ENCODE results near the gene LRP1B. TPM values are rescaled to one million over a fixed set of nuclear protein-coding genes. Genes with fewer than 3 reads are reported as not detected.

Gene LRP1B
- total RNA-seq, 1 donor from 2014 or later, result 1.7 TPM

DNA sequence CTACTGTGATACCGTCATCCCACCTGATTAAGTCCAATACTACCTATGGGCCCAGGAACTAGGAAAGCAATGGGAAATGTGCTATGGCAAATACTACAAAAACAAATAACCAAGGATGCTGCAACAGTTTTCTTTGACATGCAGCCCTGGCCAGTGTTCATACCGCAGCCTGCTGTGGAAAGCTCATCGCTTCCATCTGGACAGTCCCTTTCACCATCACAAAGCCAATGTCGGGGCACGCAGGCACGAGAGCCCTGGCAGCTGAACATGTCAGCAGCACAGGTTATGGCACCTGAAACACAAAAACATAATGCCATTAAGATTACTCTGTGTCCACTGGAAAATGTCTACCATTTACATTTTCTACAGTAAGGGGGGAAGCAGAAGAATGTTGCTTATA, 1621.1 kb downstream of the LRP1B start:
- H3K36me3 Mint-ChIP-seq, result peaks cover 1% of the 10 kb centered on the region
- H3K27ac Mint-ChIP-seq, result no peak overlapping the region
- DNase-seq (ENCODE audit: low spot score in 2 of 2, unreplicated experiment in 2 of 2), result no peak
- H3K27me3 Mint-ChIP-seq (ENCODE audit: low read depth), result no peaks in the 10 kb centered on the region
- TF ChIP-seq, protein P1, sequence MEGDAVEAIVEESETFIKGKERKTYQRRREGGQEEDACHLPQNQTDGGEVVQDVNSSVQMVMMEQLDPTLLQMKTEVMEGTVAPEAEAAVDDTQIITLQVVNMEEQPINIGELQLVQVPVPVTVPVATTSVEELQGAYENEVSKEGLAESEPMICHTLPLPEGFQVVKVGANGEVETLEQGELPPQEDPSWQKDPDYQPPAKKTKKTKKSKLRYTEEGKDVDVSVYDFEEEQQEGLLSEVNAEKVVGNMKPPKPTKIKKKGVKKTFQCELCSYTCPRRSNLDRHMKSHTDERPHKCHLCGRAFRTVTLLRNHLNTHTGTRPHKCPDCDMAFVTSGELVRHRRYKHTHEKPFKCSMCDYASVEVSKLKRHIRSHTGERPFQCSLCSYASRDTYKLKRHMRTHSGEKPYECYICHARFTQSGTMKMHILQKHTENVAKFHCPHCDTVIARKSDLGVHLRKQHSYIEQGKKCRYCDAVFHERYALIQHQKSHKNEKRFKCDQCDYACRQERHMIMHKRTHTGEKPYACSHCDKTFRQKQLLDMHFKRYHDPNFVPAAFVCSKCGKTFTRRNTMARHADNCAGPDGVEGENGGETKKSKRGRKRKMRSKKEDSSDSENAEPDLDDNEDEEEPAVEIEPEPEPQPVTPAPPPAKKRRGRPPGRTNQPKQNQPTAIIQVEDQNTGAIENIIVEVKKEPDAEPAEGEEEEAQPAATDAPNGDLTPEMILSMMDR (IDR thresholded peaks at IDR 0.05; ENCODE audit: unreplicated experiment), result no peak
- peaks cover 7% of the 10 kb centered on the region for H3K9me3 Mint-ChIP-seq
- H3K4me3 Mint-ChIP-seq, result no peak overlapping the region
- H3K4me1 Mint-ChIP-seq, result no peaks in the 10 kb centered on the region

DNA sequence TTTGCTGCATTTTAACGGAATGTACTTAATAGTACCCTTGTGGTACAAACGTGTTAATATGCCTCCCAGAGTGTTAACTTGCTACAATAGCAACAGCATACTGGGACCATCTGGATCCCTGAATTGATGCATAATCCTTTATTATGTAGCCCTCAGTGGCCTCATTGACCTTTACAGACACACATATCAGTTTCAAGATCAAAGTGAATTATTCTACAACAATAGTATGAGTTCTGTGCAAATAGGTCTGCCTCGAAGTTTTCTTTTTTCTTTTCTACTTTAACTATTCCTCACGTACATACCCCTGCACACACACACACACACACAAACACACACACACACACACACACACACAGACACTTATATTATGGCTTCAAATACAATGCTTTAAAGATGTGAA, 1622.1 kb downstream of the LRP1B start:
- no peaks in the 10 kb centered on the region for H3K4me1 Mint-ChIP-seq
- H3K27me3 Mint-ChIP-seq (ENCODE audit: low read depth), result no peaks in the 10 kb centered on the region
- H3K36me3 Mint-ChIP-seq, result peaks cover 1% of the 10 kb centered on the region
- TF ChIP-seq, protein P1 (IDR thresholded peaks at IDR 0.05; ENCODE audit: unreplicated experiment), result no peak
- peaks cover 7% of the 10 kb centered on the region for H3K9me3 Mint-ChIP-seq
- DNase-seq (ENCODE audit: low spot score in 2 of 2, unreplicated experiment in 2 of 2), result no peak
- no peak overlapping the region for H3K4me3 Mint-ChIP-seq
- H3K27ac Mint-ChIP-seq, result no peak overlapping the region

DNA sequence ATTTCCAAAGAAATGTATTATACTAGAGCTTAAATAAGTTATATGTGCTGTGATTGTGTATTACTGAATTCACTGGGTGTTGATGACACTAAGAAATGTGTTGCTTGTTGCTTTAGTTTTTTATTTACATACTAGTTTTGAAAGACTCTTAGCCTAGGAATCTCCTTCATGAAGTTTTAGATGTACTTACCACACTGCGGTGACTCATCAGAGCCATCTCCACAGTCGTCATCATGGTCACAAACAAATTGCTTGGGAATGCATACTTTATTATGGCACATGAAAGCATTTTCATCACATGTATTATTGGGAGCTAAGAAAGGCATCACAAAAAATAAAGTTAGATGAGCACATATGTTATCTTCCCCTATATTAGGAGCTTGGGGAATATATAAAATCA, 1624.2 kb downstream of the LRP1B start:
- Mint-ChIP-seq H3K4me3 (no peak overlapping the region), H3K36me3 (peaks cover 1% of the 10 kb centered on the region), H3K4me1 (no peaks in the 10 kb centered on the region), H3K27ac (no peak overlapping the region), H3K9me3 (peaks cover 7% of the 10 kb centered on the region), H3K27me3 (ENCODE audit: low read depth) (no peaks in the 10 kb centered on the region)
- no peak for DNase-seq (ENCODE audit: low spot score in 2 of 2, unreplicated experiment in 2 of 2)
- TF ChIP-seq, protein P1 (IDR thresholded peaks at IDR 0.05; ENCODE audit: unreplicated experiment), result no peak

DNA sequence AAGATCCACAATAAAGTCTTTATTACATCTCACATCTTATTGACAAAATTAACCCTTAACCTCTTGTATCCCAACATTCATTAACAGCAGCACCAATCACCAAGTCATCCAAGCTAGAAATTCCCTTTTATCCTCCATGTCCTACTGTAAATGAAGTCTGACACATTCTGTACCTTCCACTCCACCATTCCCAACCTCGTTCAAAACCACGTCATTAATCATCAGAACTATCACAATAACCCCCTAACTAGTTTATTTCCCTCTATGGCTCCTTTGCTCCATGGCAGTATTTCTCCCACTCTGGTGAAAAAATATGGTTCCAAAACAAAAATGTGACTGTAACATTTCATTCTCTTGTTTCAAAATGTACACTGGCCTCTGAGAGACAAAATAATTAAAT, 1626.2 kb downstream of the LRP1B start:
- H3K36me3 Mint-ChIP-seq, result no peaks in the 10 kb centered on the region
- no peak for DNase-seq (ENCODE audit: low spot score in 2 of 2, unreplicated experiment in 2 of 2)
- no peaks in the 10 kb centered on the region for H3K9me3 Mint-ChIP-seq
- no peaks in the 10 kb centered on the region for H3K4me1 Mint-ChIP-seq
- TF ChIP-seq, protein P1 (IDR thresholded peaks at IDR 0.05; ENCODE audit: unreplicated experiment), result no peak
- no peaks in the 10 kb centered on the region for H3K27me3 Mint-ChIP-seq (ENCODE audit: low read depth)
- H3K4me3 Mint-ChIP-seq, result no peak overlapping the region
- no peak overlapping the region for H3K27ac Mint-ChIP-seq

DNA sequence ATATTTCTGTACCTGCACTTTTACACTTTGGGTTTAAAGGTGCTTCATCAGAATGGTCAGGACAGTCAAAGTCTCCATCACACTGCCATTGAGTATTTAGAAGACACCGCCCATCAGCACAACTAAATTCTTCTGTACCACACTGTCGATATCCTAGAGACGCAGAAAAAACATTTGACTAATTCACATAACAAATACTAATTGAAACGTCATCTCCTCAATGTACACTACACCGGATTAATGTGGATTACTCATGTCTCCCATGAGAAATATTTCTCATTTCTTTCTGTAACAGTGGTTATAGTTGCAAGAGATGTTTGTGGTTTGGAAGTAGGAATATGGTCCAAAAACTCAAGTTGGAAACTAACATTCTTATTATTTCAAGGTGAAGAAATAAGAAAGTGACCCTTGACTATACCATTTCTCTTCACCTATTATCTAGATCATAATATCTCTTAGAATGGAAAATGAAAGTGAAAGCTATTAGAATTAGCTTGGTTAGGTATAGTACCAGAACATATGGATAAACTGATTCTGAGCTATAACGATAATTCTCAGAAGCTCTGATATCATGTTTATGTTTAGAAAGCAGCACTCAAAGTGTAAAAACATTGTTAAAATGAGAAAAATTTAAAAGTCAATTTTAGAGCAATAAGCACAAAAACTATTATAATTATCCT, 1627.7 kb downstream of the LRP1B start:
- Mint-ChIP-seq H3K9me3 (no peaks in the 10 kb centered on the region), H3K27ac (no peak overlapping the region), H3K4me1 (no peaks in the 10 kb centered on the region), H3K27me3 (ENCODE audit: low read depth) (no peaks in the 10 kb centered on the region), H3K36me3 (no peaks in the 10 kb centered on the region), H3K4me3 (no peak overlapping the region)
- DNase-seq (ENCODE audit: low spot score in 2 of 2, unreplicated experiment in 2 of 2), result no peak
- TF ChIP-seq, protein P1 (IDR thresholded peaks at IDR 0.05; ENCODE audit: unreplicated experiment), result no peak
